NCI-H2196 treated with DMSO at 0.1 percent for 48 hours (cell line): Measurements from ENCODE around the gene ZNF222.

ENCODE experiments used
- DNase-seq: peaks from one replicate; lab custom pipeline; 2025; ENCODE audit not compliant: unreplicated experiment; lab: John Stamatoyannopoulos, UW

ZNF222 gene

GRCh38 chr19:44051650-44052402 lies 26.6 kb downstream of the ZNF222 start, which contains the start of gene ZNF223:
Gene ZNF223, plus strand, starts transcription at chr19:44052036. Its CDS starts 3,141 bp downstream, at chr19:44055177.
- peak; percentile 96 for DNase-seq

GRCh38 chr19:44055870-44056269 lies 30.7 kb downstream of the ZNF222 start:
- DNase-seq: no peak

GRCh38 chr19:44059229-44059628 lies 34.0 kb downstream of the ZNF222 start:
- DNase-seq: no peak

GRCh38 chr19:44061038-44061437 lies 35.9 kb downstream of the ZNF222 start:
- no peak for DNase-seq

GRCh38 chr19:44066305-44066704 lies 41.1 kb downstream of the ZNF222 start:
- DNase-seq: no peak

GRCh38 chr19:44069415-44069814 lies 44.2 kb downstream of the ZNF222 start:
- no peak for DNase-seq

- peak; percentile 88 for DNase-seq
Observed at GRCh38 chr19:44071824-44072542, 46.8 kb downstream of the ZNF222 start, which contains the start of gene ZNF284. Gene ZNF284, plus strand, starts transcription at chr19:44072159. Its CDS starts 4,231 bp downstream, at chr19:44076390.

GRCh38 chr19:44072543-44073401 lies 47.6 kb downstream of the ZNF222 start:
- no peak for DNase-seq

- DNase-seq: no peak
Observed at GRCh38 chr19:44076325-44076724, 51.1 kb downstream of the ZNF222 start.
